ENCODE data around the gene GIMAP7.
A peak's percentile ranks its signal among the peaks of the same experiment; 100 is the strongest.
"Not testable (repeated sequence)": the region's sequence is repeated elsewhere in the genome, so short reads cannot be mapped to it uniquely, and the experiment has no call there.

Gene GIMAP7
- 32.0 to 115 (median 87.7) reads per million in 4 donors for total RNA-seq

DNA sequence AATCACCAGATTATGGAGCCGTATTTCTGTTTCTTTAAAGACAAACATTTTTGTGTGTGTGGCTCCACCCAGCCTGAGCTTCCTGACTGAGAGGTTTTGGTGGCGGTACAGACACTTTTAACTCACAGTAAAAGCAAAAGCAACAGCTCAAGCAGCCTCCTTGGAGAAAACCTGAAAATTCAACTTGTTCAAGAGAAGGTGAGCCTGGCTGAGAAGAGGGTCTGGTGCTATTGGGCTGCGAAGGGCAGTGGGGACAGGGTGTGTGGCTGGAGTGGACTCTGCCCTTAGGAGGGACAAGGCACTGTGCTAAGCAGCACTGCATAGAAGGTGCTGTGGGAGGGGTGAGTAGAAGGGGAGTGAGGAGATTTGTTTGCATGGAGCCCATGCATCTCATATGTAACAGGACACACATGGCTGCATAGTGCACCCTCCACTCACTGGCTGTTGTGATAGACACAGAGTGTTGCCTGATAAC, at the start of gene GIMAP7:
Gene GIMAP7, plus strand, starts transcription at position 125 of the 475 bp plus-strand sequence. CDS start 5,103 bp downstream, outside the sequence.
- peak; percentile 14 to 85 (median 40) for DNase-seq

- DNase-seq: no peak
Observed at GRCh38 chr7:150464962-150465361, 49.7 kb upstream of the GIMAP7 start.

- no peak for DNase-seq
Observed at GRCh38 chr7:150465414-150465813, 49.3 kb upstream of the GIMAP7 start.

DNA sequence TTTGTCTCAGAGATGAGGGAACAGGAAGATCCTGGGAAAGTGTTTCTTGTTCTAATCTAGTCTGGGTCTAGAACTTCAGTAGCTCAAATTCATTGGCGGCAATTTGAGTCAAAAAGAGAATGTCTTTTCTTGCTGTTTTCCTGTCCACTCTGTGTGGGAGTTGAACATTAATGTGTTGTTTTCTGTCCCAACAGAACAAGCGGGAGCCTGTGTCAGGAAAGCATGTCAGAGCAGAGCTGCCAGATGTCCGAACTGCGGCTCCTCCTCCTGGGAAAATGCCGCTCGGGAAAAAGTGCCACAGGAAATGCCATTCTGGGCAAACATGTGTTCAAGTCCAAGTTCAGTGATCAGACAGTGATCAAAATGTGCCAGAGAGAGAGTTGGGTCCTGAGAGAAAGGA, 48.2 kb upstream of the GIMAP7 start:
- DNase-seq: no peak

- DNase-seq: no peak
Observed at GRCh38 chr7:150468241-150468640, 46.4 kb upstream of the GIMAP7 start.

- no peak for DNase-seq
Observed at GRCh38 chr7:150471886-150472285, 42.8 kb upstream of the GIMAP7 start.

- DNase-seq: no peak
Observed at GRCh38 chr7:150473902-150474301, 40.8 kb upstream of the GIMAP7 start.

DNA sequence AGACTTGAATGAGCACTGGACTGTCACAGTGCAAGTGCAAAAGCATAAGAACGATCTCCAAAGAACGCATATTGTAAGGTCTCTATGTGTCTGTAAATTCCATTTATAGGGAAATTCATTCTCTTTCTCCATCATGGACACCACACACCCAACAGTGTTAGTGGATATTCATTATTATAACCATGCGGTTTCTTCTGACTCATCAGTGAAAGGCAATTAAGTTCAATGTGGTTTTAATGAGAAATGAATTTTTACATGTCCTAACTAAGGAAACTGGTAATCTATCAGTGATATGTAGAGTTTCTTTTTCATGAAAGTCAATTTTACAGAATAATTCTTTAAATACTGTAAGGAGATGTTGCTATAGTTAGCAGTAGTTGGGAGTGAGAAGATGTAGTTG, 38.4 kb upstream of the GIMAP7 start:
- no peak for DNase-seq

GRCh38 chr7:150476819-150477631, 37.6 kb upstream of the GIMAP7 start:
- DNase-seq: peak in 1 of 5 donors; percentile 27

GRCh38 chr7:150479023-150479716, 35.5 kb upstream of the GIMAP7 start:
- DNase-seq: peak in 2 of 5 donors; percentile 30 to 60

- DNase-seq: peak in 4 of 5 donors; percentile 20 to 89 (median 32)
Observed at GRCh38 chr7:150481186-150481920, 33.3 kb upstream of the GIMAP7 start.

DNA sequence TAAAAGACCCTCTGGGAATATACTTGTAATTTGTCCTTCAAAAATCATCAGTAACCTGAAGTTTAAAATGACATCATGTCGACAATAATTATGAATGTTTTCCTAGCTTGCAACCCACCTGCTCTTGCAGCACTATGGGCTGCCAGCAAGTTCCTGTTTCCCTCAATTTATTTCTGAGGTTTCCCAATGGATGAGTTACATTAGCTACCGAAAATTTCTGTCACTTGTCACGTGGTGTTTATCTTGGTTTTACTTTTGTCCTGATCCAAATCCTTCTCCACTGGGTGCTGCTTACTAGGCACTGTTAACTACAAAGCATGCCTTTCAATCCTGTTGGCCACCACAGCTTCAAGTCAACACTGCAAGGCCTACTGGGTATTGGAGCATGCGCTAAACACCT, 32.8 kb upstream of the GIMAP7 start:
- DNase-seq: no peak

DNA sequence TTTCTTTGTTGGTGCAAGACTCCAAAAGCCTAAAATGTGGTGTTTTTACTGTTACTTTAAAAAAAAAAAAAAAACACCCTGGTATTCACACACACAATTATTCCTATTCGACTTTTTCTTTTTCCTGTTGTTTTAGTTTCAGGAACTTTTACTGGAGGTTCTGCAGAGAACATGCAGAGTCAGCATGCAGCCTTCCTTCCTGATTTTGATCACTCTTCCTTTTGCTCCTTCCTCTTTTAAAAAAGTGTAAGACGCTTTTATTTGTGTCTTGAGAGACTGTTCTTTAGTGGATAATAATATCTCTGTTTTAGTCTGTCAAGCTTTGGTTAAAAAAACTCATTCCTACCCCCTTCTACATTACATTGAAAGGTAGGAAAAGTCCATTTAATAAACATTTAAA, 31.2 kb upstream of the GIMAP7 start:
- DNase-seq: not testable (repeated sequence)

- peak in 1 of 5 donors; percentile 37 for DNase-seq
Observed at GRCh38 chr7:150484071-150484470, 30.6 kb upstream of the GIMAP7 start.

- DNase-seq: no peak
Observed at GRCh38 chr7:150487625-150488024, 27.0 kb upstream of the GIMAP7 start.

- DNase-seq: no peak
Observed at GRCh38 chr7:150489782-150490181, 24.9 kb upstream of the GIMAP7 start.

DNA sequence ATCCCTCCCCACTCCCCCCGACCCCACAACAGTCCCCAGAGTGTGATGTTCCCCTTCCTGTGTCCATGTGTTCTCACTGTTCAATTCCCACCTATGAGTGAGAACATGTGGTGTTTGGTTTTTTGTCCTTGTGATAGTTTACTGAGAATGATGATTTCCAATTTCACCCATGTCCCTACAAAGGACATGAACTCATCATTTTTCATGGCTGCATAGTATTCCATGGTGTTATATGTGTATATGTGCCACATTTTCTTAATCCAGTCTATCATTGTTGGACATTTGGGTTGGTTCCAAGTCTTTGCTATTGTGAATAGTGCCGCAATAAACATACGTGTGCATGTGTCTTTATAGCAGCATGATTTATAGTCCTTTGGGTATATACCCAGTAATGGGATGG, 21.2 kb upstream of the GIMAP7 start:
- DNase-seq: not testable (repeated sequence)

- DNase-seq: peak in 1 of 5 donors; percentile 86
Observed at GRCh38 chr7:150502519-150502918, 12.2 kb upstream of the GIMAP7 start.

GRCh38 chr7:150503155-150503554, 11.5 kb upstream of the GIMAP7 start:
- DNase-seq: no peak

DNA sequence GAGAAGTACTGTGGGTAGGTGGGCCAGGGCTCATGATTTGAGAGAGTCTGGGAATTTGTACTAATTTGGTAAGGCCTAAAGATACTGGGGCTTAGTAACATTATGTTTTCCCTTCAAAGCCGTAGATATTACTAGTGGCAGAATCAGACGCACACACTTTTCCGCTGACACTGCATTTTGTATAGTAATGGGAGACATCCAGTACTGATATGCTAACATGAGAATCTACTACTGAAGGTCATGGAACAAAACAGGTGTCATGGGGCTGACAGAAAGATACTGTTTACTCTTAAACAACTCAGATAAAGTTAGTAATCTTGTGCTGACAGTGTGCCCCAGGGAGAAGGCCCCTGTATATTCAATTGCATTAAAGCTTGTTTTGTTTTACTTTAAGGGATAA, 11.1 kb upstream of the GIMAP7 start:
- no peak for DNase-seq

DNA sequence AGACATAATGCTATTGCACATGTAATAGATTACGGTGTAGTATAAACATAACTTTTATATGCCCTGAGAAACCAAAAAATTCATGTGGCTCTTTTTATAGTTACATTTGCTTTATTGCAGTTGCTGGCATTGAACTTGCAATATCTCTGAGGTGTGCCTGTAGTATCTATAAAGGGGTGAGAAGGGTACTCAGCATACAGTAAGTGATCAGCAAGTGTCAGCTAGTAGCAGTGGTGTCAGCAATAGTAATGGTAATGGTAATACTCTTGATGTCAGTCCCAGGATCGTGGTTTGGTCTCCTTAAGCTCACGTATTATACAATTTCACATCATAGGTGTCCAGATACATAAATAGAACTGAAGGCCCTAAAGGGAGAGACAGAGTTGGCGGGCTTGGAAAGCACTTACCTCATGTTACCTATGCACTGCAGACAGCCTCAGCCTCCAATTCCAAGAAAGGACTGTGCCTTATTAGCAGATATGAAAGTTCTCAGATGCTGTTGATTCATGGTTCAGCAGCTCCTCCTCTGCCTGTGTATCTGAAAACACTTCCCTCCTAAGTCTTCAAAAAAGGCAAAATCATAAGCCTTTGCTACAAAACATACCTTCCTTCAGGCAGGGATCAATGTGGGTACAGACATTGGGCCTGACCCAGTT, 6.6 kb upstream of the GIMAP7 start:
- peak in 1 of 5 donors; percentile 67 for DNase-seq

DNA sequence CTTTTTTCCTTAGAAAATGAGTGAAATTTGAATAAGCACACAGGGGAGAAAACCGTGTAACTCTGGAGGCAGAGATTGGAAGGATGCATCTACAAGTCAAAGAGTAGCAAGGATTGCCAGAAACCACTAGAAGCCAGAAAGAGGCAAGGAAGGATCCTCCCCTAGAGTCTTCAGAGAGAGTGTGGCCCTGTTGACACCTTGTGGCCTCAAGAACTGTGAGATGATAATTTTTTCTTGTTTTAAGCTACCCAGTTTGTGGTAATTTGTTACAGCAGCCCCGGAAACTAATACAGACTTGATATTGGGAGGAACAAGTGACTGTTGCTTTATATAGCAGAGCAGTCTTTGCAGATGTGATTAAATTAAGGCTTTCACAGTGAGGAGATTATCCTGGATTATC, 3.6 kb upstream of the GIMAP7 start:
- peak in 1 of 5 donors; percentile 70 for DNase-seq

DNA sequence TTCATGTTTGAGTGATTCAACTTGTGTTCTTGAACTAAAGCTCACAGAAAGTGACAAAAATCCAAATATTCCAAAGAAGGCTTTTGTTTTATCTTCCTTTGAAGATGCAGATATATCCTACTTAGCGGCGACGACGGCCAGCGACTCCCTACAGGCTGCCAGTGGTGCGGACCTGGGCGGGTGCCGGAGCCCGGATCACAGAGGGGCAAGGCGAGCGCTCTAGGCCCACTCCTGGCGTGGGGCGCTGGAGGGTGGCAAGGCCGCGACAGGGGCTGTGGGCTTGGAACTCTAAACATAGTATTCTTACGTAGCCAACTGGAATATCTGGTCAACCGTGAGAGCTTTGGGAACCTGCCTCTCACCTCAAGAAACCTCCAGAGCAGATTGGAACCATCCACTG, 914 bp upstream of the GIMAP7 start:
- no peak for DNase-seq

All from T-helper 1 cell (primary cell).